Ishikawa (cell line): Measurements from ENCODE around the gene GDAP2.
A peak's percentile ranks its signal among the peaks of the same experiment; 100 is the strongest.

ENCODE experiments used
- CEBPB ChIP-seq: IDR thresholded peaks from 2 replicates; pipeline ENCODE4 v1.6.1; 2012
- CREB1 ChIP-seq: IDR thresholded peaks from 2 replicates; pipeline ENCODE4 v1.6.1; 2012; ENCODE audit warnings: low read depth
- EGR1 ChIP-seq: IDR thresholded peaks from 2 replicates; pipeline ENCODE4 v1.6.1; 2012
- EP300 ChIP-seq: IDR thresholded peaks from 2 replicates; pipeline ENCODE4 v1.6.1; 2012; ENCODE audit warnings: borderline replicate concordance
- FOXM1 ChIP-seq: IDR thresholded peaks from 2 replicates; pipeline ENCODE4 v1.6.1; 2012; ENCODE audit warnings: low read depth, borderline replicate concordance
- NFIC ChIP-seq: IDR thresholded peaks from 2 replicates; pipeline ENCODE4 v1.6.1; 2012
- RAD21 ChIP-seq: IDR thresholded peaks from 2 replicates; pipeline ENCODE4 v1.6.1; 2012; ENCODE audit warnings: low read depth
- TAF1 ChIP-seq: IDR thresholded peaks from 2 replicates; pipeline ENCODE4 v1.6.1; 2012; ENCODE audit warnings: low read depth, mild to moderate bottlenecking
- TCF12 ChIP-seq: IDR thresholded peaks from 2 replicates; pipeline ENCODE4 v1.6.1; 2012; ENCODE audit warnings: low read depth
- TEAD4 ChIP-seq: IDR thresholded peaks from 2 replicates; pipeline ENCODE4 v1.6.1; 2012
- YY1 ChIP-seq: IDR thresholded peaks from 2 replicates; pipeline ENCODE4 v1.6.1; 2012; ENCODE audit warnings: low read depth
- ZBTB7A ChIP-seq: IDR thresholded peaks from 2 replicates; pipeline ENCODE4 v1.6.1; 2012; ENCODE audit warnings: low read depth
- TF ChIP-seq, protein P1 (sequence below): IDR thresholded peaks from 2 replicates; pipeline ENCODE4 v1.6.1; 2012; ENCODE audit warnings: low read depth, mild to moderate bottlenecking
- TF ChIP-seq, protein P2 (sequence below): IDR thresholded peaks from 2 replicates; pipeline ENCODE4 v1.6.1; 2012
- TF ChIP-seq, protein P3 (sequence below): IDR thresholded peaks from 2 replicates; pipeline ENCODE4 v1.6.1; 2012

Gene GDAP2

DNA sequence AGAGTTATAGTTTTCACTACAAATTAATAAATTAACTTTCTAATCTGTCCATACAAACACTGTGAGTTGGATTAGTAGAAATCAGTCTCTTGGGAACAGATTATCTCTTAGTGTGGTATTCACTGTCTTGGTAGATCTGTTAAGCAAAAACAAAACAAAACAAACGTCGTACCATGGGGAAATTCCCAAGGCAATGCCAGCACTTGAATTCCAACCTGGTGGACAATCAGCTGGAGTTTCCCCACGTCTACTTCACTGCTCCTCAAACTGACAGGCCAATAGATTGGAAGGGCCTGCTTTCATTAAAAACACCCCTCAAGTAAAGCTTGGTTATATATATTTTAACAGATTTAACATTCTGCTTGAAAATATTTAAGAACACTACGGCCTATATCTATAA, 31.9 kb downstream of the GDAP2 start:
- TF ChIP-seq, protein P1, sequence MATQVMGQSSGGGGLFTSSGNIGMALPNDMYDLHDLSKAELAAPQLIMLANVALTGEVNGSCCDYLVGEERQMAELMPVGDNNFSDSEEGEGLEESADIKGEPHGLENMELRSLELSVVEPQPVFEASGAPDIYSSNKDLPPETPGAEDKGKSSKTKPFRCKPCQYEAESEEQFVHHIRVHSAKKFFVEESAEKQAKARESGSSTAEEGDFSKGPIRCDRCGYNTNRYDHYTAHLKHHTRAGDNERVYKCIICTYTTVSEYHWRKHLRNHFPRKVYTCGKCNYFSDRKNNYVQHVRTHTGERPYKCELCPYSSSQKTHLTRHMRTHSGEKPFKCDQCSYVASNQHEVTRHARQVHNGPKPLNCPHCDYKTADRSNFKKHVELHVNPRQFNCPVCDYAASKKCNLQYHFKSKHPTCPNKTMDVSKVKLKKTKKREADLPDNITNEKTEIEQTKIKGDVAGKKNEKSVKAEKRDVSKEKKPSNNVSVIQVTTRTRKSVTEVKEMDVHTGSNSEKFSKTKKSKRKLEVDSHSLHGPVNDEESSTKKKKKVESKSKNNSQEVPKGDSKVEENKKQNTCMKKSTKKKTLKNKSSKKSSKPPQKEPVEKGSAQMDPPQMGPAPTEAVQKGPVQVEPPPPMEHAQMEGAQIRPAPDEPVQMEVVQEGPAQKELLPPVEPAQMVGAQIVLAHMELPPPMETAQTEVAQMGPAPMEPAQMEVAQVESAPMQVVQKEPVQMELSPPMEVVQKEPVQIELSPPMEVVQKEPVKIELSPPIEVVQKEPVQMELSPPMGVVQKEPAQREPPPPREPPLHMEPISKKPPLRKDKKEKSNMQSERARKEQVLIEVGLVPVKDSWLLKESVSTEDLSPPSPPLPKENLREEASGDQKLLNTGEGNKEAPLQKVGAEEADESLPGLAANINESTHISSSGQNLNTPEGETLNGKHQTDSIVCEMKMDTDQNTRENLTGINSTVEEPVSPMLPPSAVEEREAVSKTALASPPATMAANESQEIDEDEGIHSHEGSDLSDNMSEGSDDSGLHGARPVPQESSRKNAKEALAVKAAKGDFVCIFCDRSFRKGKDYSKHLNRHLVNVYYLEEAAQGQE: no peak
- TF ChIP-seq TEAD4 (no peak), CREB1 (no peak), TCF12 (no peak), EP300 (no peak), RAD21 (no peak)

DNA sequence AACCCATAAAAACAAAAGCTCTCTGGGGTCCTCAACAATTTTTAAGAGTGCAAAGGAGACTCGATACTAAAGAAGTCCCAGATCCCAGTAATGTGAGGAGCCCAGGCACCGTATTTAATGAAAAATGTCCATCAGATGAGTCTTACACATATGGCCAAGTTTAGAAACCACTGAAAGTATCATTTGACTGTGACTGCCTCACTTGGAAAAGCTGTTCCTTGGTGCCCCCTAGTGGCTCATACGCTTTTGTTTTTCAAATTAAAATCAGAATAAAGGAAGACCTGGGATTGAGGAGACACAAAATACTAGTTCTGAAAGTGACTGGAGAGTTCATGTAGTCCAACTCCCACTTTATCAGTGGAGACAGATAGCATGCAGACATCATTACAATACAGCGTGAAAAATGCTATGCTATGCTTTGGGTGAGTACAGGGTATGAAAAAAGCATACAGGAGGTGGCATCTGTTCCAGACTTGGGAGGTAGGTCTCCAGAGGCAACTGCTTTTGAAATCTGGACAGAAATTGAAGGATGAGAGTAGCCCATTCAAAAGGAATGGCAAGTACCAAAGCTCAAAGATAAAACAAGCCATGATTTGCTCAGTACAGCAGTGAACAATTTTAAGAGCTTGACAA, 33.8 kb downstream of the GDAP2 start:
- TF ChIP-seq ZBTB7A: no peak
- TF ChIP-seq TEAD4: no peak
- no peak for TF ChIP-seq EGR1
- no peak for TF ChIP-seq CEBPB
- TF ChIP-seq, protein P1: no peak
- no peak for TF ChIP-seq YY1
- peak; percentile 62 for TF ChIP-seq RAD21

DNA sequence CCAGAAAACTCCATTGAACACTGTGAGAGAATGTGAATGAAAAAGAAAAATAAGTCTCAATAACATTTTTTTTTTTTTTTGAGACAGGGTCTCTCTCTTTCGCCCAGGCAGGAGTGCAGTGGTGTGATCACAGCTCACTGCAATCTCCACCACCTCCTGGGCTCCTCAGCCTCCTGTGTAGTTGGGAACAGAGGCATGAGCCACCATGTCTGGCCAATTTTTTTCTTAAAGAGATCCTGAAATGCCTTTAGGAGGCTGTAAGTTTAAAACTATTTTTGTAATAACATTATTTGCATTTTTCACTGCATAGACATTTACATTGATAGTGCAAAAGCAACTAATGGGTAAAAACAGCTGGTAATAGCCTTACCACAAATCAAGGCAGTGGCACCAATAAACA, 35.3 kb downstream of the GDAP2 start:
- TF ChIP-seq, protein P1: no peak
- TF ChIP-seq RAD21 (no peak), CREB1 (no peak), EP300 (no peak), ZBTB7A (no peak), EGR1 (no peak), CEBPB (no peak), YY1 (no peak), NFIC (no peak), TAF1 (no peak), TEAD4 (no peak), TCF12 (no peak)
- TF ChIP-seq, protein P2, sequence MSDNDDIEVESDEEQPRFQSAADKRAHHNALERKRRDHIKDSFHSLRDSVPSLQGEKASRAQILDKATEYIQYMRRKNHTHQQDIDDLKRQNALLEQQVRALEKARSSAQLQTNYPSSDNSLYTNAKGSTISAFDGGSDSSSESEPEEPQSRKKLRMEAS: no peak
- TF ChIP-seq, protein P3, sequence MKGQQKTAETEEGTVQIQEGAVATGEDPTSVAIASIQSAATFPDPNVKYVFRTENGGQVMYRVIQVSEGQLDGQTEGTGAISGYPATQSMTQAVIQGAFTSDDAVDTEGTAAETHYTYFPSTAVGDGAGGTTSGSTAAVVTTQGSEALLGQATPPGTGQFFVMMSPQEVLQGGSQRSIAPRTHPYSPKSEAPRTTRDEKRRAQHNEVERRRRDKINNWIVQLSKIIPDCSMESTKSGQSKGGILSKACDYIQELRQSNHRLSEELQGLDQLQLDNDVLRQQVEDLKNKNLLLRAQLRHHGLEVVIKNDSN: no peak

DNA sequence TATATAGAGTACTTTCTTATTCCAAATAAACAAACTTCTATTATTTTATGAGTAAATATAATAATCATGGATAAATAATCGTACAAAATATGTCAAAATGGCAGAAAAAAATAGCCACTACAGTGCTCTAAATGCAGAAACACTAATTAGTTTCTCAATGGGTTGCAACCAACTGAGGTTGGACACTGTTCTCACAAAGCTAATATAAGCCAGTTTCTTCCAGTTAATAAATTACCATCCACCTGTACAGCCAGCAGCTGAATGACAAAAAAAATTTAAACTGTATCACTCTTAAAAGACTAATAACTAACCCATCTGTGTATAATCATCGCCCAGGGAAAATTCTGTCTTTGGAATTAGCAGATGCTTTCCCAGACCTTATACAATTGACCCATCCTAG, 36.9 kb downstream of the GDAP2 start:
- TF ChIP-seq ZBTB7A: no peak
- TF ChIP-seq, protein P3: no peak
- TF ChIP-seq FOXM1: no peak
- no peak for TF ChIP-seq TCF12
- TF ChIP-seq, protein P2: no peak
- no peak for TF ChIP-seq YY1

DNA sequence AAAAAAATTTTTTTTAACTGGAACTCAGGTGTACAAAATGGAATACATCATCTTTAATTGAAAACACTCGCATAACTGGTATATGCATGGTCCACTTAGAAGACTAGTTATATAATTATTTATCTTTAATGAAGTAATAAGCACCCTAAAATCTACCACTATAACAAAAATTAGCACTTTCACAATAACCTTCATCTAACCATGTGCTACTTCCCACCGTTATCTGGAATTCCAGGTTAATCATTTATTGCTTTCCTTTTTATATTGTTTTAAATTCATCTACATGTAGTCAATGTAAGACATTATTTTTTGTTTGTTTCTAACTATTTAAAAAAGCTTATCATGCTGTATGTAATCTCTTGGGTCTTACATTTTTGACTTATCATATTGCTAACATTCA, 39.0 kb downstream of the GDAP2 start:
- no peak for TF ChIP-seq TCF12
- no peak for TF ChIP-seq CREB1
- TF ChIP-seq RAD21: no peak
- no peak for TF ChIP-seq ZBTB7A
- TF ChIP-seq TAF1: no peak
